COLO668 (cell line): Measurements from ENCODE around the gene NEK1.
A peak's percentile ranks its signal among the peaks of the same experiment; 100 is the strongest.
"Not testable (repeated sequence)": the region's sequence is repeated elsewhere in the genome, so short reads cannot be mapped to it uniquely, and the experiment has no call there.

Experiments used
- DNase-seq: peaks from one replicate; lab custom pipeline; 2025; ENCODE audit not compliant: unreplicated experiment; lab: John Stamatoyannopoulos, UW

NEK1 gene

GRCh38 chr4:169499907-169500306 lies 112.5 kb downstream of the NEK1 start:
- not testable (repeated sequence) for DNase-seq

- DNase-seq, result not testable (repeated sequence)
Measured at GRCh38 chr4:169494234-169494633, 118.1 kb downstream of the NEK1 start.

- DNase-seq, result no peak
Measured at GRCh38 chr4:169493164-169493524, 119.2 kb downstream of the NEK1 start.

- DNase-seq, result peak; percentile 30
Measured at GRCh38 chr4:169492436-169493163, 119.8 kb downstream of the NEK1 start.

- no peak for DNase-seq
Measured at GRCh38 chr4:169491211-169491610, 121.2 kb downstream of the NEK1 start.

GRCh38 chr4:169489306-169489705 lies 123.1 kb downstream of the NEK1 start:
- DNase-seq, result no peak

GRCh38 chr4:169485791-169486742 lies 126.3 kb downstream of the NEK1 start:
- peak; percentile 36 for DNase-seq

GRCh38 chr4:169485086-169485485 lies 127.3 kb downstream of the NEK1 start:
- no peak for DNase-seq

GRCh38 chr4:169484485-169484884 lies 127.9 kb downstream of the NEK1 start:
- DNase-seq, result no peak

- no peak for DNase-seq
Measured at GRCh38 chr4:169464080-169464479, 148.3 kb downstream of the NEK1 start.

- DNase-seq, result no peak
Measured at GRCh38 chr4:169460081-169460480, 152.3 kb downstream of the NEK1 start.

GRCh38 chr4:169458575-169458974 lies 153.8 kb downstream of the NEK1 start:
- no peak for DNase-seq

GRCh38 chr4:169452644-169453043 lies 159.7 kb downstream of the NEK1 start:
- DNase-seq, result not testable (repeated sequence)

GRCh38 chr4:169448935-169449334 lies 163.4 kb downstream of the NEK1 start:
- DNase-seq, result not testable (repeated sequence)

GRCh38 chr4:169446824-169447223 lies 165.6 kb downstream of the NEK1 start:
- no peak for DNase-seq

GRCh38 chr4:169443748-169444147 lies 168.6 kb downstream of the NEK1 start:
- no peak for DNase-seq

- DNase-seq, result no peak
Measured at GRCh38 chr4:169440446-169440845, 171.9 kb downstream of the NEK1 start.

GRCh38 chr4:169439244-169439643 lies 173.1 kb downstream of the NEK1 start:
- no peak for DNase-seq

- DNase-seq, result no peak
Measured at GRCh38 chr4:169438057-169438480, 174.3 kb downstream of the NEK1 start.

GRCh38 chr4:169437299-169438047 lies 174.9 kb downstream of the NEK1 start:
- DNase-seq, result no peak

GRCh38 chr4:169436734-169437133 lies 175.6 kb downstream of the NEK1 start:
- no peak for DNase-seq
